HG03521 (cell line): ENCODE results near the gene BORCS6.
"Not testable (repeated sequence)": the region's sequence is repeated elsewhere in the genome, so short reads cannot be mapped to it uniquely, and the experiment has no call there.

ENCODE experiments used
- ATAC-seq: cut with Tn5 transposase; IDR thresholded peaks from one replicate; pipeline ENCODE4 v1.9.1; 2021; ENCODE audit warnings: mild to moderate bottlenecking, moderate library complexity; ENCODE audit not compliant: unreplicated experiment

The BORCS6 gene

DNA sequence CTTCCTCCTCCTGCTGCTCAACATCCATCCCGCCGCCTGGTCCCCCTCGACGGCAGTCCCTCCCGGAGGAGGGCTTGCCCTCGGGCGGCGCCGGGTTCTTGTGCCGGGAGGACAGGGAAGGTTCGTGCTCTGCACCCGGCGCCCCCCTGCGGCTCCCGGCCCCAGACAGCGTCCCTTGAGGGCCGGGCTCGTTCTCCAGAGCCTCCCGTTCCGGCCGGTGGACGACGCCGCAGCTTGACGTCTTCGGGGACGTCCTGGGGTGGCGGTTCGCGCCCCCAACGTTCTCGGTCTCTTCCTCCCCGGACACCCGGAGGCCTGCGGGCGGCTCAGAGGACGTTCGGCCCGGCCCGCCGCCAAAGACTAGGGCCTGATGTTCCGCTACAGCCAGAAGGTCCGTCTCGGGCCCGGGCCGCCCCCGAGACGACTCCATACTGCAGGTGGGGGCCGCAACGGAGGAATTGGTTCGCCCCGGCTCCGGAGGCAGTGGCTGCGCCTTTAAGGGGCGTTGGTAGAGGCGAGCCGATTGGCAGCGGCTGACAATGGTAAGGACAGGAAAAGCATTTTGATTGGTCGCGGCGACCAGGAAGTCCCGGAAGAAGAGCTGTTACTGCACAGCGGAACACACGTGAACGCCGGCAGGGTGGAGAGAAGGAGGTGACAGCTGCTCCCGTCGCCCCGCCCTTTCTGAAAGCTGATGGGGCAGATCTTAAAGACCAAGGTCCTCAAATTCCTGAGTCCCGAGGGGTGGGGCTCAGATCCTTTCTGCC is at the start of gene BORCS6:
TSS of gene BORCS6 (minus strand) at position 470 of the 767 bp plus-strand sequence. CDS start at position 430, 40 bp downstream.
- peak; percentile 52 for ATAC-seq

GRCh38 chr17:8237886-8238285 is 47.9 kb upstream of the BORCS6 start:
- ATAC-seq, result no peak

- ATAC-seq, result no peak
Measured at GRCh38 chr17:8237175-8237574, 47.2 kb upstream of the BORCS6 start.

DNA sequence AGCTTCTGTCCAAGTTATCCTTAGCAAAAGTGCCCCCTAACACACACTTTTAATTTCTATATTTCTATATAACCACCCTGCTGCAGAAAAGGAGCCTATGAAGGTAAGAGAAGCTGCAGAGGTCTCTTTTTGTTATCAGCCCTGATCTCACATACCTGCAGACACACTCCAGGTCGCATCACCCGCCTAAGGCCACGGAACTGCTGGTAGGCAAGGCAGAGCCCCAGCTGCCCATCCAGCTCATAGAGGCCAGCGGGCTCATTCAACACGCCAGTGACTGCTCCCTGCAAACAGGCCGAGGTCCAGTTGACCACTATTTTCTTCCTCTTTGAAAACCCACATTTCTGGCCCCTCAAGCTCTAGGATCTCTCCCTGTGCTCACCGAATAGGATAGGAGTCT is 45.7 kb upstream of the BORCS6 start:
- ATAC-seq, result no peak

- no peak for ATAC-seq
Measured at GRCh38 chr17:8234361-8235270, 44.6 kb upstream of the BORCS6 start.

- ATAC-seq, result no peak
Measured at GRCh38 chr17:8231701-8232100, 41.7 kb upstream of the BORCS6 start.

- ATAC-seq, result no peak
Measured at GRCh38 chr17:8227238-8227581, 37.2 kb upstream of the BORCS6 start.

DNA sequence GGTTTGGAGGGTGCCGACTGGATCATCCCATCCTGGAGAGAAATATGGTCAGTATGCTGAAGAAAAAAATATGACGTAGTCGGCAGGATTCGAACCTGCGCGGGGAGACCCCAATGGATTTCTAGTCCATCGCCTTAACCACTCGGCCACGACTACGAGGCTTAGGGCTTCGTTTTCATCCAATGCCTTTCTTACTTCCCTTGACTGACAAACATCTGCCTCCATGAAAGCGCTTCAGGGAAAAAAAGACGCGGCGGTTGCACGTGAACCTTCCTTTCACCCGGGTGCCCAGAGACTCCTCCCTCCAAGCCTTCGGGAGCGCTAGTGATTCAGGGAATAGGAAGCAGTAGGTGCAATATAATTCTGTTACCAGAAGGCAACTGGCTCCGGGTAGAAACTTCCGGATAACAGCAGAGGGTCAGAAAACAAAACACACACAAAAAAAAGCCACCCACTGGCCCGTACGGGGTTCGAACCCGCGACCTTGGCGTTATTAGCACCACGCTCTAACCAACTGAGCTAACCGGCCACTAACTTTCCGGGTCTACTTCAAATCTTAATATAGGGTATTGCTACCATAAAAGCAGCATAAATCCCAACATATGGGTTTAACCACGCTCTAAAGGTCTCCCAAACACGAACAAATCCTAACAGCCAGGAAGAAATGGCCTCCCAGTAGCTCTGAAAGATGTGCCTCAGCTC is 36.7 kb upstream of the BORCS6 start:
- ATAC-seq, result no peak

GRCh38 chr17:8225813-8226535 is 36.0 kb upstream of the BORCS6 start:
- ATAC-seq, result no peak

DNA sequence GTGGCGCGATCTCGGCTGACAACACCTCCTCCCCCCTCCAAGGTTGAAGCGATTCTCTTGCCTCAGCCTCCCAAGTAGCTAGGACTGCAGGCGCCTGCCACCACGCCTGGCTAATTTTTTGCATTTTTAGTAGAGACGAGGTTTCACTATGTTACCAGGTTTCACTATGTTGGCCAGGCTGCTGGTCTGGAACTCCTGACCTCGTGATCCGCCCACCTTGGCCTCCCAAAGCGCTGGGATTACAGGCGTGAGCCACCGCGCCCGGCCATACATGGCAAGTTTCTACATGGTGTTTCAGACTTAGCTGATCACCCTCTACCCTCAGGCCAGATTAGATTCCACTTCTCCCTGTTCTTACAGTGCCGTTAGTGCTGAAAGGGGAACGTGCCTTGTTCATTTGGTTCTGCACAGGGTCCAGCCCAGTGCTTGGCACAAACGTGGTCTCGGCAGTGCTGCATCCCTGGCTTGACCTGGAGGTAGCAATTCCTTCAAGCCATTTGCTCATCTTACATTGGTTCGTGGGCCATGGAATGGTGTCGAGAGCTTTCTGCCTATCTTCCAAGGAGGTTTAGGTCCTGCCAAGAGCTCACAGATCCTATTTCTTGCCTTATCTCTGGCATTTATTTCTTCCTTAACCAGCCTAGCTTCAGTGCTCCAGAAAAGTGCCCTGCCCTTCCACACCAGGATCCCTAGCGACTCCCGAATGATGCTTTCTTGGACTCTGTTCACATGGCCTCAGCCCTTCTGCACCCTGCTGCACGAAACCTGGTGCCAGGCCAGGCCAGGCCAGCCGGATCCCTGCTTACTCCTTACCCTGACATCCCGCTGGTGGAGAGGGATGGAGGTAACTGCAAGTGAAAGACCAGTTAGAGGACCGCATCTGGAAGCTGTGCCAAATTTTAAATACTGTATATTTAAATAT is 35.2 kb upstream of the BORCS6 start:
- no peak for ATAC-seq

DNA sequence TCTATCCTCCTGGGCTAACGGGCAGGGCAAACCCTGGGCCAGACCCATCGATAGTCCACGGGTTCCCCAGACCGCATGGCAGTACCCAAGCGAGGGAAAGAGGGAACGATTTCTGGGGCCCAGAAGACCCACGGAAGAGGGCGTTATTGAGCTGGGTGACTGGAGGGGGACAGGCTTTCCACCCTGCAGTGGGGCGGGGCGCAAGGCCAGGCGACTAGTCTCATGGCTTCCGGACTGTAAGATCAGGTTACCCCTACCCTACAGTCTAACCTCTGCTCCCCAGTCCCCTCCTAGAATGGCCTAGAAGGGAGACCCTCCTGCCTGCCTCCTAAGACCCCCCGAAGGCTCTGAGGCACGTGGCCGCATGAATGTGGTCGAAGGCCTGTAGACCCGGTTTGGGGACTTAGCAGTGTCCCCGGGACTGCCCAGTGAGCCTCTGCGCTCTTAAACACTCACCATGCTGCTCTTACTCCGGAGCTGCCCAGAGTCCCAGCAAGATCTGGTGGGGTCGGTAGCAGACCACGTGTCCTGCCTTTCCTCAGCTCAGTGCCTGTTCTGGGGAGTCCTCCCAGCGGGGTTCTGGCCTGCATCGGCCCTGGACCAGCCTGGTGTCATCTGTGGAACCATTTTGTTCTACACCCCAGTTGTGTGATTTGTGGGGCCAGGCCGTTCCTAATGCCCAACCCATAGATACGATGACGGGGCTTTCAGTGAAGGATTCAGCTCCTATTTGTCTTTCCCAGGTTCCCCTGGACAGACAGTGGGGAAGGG is 33.6 kb upstream of the BORCS6 start:
- ATAC-seq, result no peak

DNA sequence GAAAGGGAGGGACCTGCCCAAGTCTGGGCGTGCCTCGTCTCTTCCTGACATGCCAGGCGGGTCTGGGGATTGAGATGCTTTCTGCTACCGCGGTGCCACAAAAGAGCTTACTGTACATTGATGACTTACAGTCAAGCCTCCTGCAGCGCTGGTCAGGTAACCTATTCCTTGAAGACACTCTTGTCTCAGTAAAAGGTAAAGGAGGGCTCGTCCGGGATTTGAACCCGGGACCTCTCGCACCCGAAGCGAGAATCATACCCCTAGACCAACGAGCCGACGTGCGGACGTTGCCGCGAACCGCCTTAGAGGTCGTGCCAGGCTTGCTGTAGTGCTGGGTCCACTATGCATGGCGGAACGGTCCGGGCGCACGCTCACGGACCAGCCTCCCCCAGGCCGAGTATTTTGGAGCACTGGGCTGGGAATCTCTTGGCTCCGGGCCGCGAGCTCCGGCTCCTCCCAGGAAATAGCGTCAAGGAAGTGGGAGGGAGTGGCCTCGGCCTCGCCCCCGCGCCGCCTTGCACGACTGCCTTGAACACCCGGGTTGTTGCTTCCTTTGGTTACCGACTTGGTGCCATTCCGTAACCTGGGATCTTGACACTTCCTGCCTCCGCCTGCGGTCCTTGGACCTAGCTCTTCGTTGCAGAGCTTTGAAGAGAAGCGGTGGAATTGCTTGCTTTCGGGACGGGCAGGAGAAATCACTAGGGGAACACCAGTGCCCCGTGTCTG is 32.8 kb upstream of the BORCS6 start:
- peak; percentile 34 for ATAC-seq

DNA sequence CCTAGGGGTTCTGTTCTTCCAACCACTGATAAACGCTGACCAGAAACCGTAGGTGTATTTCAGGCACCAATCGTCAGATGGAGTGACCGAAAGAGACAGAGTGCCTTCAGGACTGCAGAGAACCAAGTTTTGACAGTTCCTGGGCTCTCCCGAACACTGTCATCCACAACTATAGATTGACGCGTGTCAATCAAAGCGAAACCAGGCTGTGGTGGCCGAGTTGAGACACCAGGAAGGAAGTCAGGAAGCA is 32.3 kb upstream of the BORCS6 start:
- ATAC-seq, result peak; percentile 21

DNA sequence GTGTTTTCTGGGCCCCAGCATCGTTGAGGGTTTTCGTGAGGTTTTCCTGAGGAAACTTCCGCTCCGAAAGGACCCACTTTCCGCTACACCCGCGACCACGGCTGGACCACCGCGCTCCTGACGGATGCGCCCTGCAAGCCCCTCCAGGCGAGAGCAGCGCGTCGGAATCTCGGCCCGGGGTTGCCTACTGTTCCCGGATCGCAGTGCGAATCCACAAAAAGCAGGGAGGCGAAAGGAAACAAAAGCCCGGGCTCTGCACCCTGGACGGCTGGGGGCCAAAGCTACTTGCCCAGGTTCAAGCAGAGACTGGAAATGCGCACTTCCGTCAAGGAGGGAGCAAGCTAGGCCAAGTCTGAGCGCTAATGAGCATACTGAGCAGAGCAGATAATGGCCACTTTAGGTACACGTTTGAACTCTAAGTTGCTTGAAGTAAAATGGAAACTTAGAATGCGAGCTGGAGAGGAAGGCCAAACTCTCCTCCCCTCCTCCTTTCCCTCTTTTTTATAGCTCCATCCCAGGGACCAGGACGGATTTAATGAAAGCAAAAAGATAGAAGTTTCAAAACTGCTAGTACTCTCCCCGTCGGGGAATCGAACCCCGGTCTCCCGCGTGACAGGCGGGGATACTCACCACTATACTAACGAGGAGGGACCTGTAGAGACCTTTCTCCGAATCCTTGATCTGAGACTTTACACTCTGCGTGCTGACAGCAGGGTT is 31.8 kb upstream of the BORCS6 start:
- ATAC-seq, result peak; percentile 32

GRCh38 chr17:8220783-8221662 is 31.0 kb upstream of the BORCS6 start:
- peak; percentile 18 for ATAC-seq

DNA sequence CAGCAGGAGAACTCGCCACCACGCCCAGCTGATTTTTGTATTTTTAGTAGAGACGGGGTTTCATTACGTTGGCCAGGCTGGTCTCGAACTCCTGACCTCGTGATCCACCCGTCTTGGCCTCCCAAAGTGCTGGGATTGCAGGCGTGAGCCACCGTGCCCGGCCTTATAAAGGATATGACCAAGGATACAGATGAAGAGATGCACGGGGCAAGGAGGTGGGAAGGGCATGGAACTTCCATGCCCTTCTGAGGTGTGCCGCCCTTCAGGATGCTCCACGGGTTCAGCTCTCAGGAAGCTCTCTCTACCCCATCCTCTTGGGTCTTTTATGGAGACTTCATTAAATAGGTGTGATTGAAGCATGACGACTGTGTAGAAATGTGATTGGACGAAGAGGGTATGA is 24.0 kb upstream of the BORCS6 start:
- not testable (repeated sequence) for ATAC-seq
